HCT116 (cell line): ENCODE data around the gene NAB1. TPM values are rescaled to one million over a fixed set of nuclear protein-coding genes. Genes with fewer than 3 reads are reported as not detected.

Experiments used
- ATAC-seq: fragments of 200-7000 bp; cut with Tn5 transposase; 2 replicates; pipeline ENCODE4 v1.9.1; 2020; ENCODE audit warnings: mild to moderate bottlenecking, moderate library complexity
- BruUV-seq: library from RNA; stranded (reverse); fragments of 400-500 nt; replicated peaks from 2 replicates; lab custom pipeline; 2021; lab: Mats Ljungman, UMichigan
- CTCF ChIA-PET: fragments of 300-600 bp; sonication (Branson Sonifier 250); formaldehyde crosslinking; loops from one replicate; lab custom pipeline; 2021; ENCODE audit warnings: antibody characterized with exemption; lab: Charles Lee
- POLR2A ChIA-PET: fragments of 300-600, 350-600 bp; sonication (Branson Sonifier 250); formaldehyde crosslinking; loops from one replicate; lab custom pipeline; 2021; ENCODE audit warnings: antibody characterized with exemption; lab: Charles Lee
- RAD21 ChIA-PET, 2 experiments: fragments of 300-600 bp; sonication (Branson Sonifier 250); formaldehyde crosslinking; loops; one replicate each; lab custom pipeline; 2023; ENCODE audit warnings: low total read pairs in 2 of 2; ENCODE audit not compliant: uncharacterized antibody in 2 of 2, unreplicated experiment in 2 of 2, low non-redundant PET in 1 of 2; lab: Charles Lee
- DNase-seq: peaks from one replicate; pipeline ENCODE4 v3.0.0-alpha.2; 2010; ENCODE audit warnings: low read depth, low spot score
- H2AFZ ChIP-seq: fragments of 200-600 bp; shearing (Covaris generic), sonication (generic); 2 replicates; pipeline ENCODE4 v1.6.1; 2017; ENCODE audit warnings: low read depth, mixed run types, mixed read lengths, antibody characterized with exemption, low read length; ENCODE audit not compliant: poor library complexity, severe bottlenecking
- H3K27ac ChIP-seq: 2 replicates; pipeline ENCODE4 v1.5.1; 2012; ENCODE audit warnings: low read depth, low read length
- H3K27me3 ChIP-seq: fragments of 200-600 bp; sonication (generic); 2 replicates; pipeline ENCODE4 v1.6.1; 2016; ENCODE audit warnings: mixed run types, low read length, mixed read lengths; ENCODE audit not compliant: insufficient read depth
- H3K36me3 ChIP-seq, 2 experiments: fragments of 200-500 bp in 1 of 2; fragments of 200-600 bp in 1 of 2; sonication (Bioruptor generic) in 1 of 2; sonication (generic) in 1 of 2; 2 replicates each; pipeline versions ENCODE4 v1.5.1 to v1.6.1; 2014 to 2016; ENCODE audit warnings: low read length in 2 of 2, inconsistent platforms in 1 of 2, mixed read lengths in 1 of 2, mixed run types in 1 of 2; ENCODE audit not compliant: insufficient read depth in 2 of 2, control insufficient read depth in 1 of 2
- H3K4me1 ChIP-seq, 2 experiments: fragments of 200-600 bp in 1 of 2; sonication (generic) in 1 of 2; 2 replicates each; pipeline versions ENCODE4 v1.5.1 to v1.6.1; 2012 to 2017; ENCODE audit warnings: low read length in 2 of 2, inconsistent platforms in 1 of 2, mild to moderate bottlenecking in 1 of 2, mixed read lengths in 1 of 2, mixed run types in 1 of 2, moderate library complexity in 1 of 2; ENCODE audit not compliant: insufficient read depth in 2 of 2, control insufficient read depth in 1 of 2
- H3K4me2 ChIP-seq: fragments of 200-600 bp; sonication (generic); 2 replicates; pipeline ENCODE4 v1.6.1; 2017; ENCODE audit warnings: mixed run types, low read length, mixed read lengths
- H3K4me3 ChIP-seq, 2 experiments: fragments of 200-600 bp in 1 of 2; sonication (generic) in 1 of 2; replicated peaks in 1 of 2; 2 replicates each; pipeline ENCODE4 v1.5.1; 2011 to 2016; ENCODE audit warnings: low read length in 2 of 2, control low read depth in 1 of 2, low read depth in 1 of 2, mild to moderate bottlenecking in 1 of 2, mixed read lengths in 1 of 2, mixed run types in 1 of 2
- H3K79me2 ChIP-seq: fragments of 200-600 bp; sonication (generic); 2 replicates; pipeline ENCODE4 v1.6.1; 2017; ENCODE audit warnings: mild to moderate bottlenecking, mixed run types, low read length, moderate library complexity, mixed read lengths; ENCODE audit not compliant: insufficient read depth
- H3K9ac ChIP-seq: fragments of 200-600 bp; sonication (generic); 2 replicates; pipeline ENCODE4 v1.6.1; 2016; ENCODE audit warnings: low read length, mixed read lengths
- H3K9me2 ChIP-seq: fragments of 200-600 bp; sonication (generic), shearing (Covaris generic); 2 replicates; pipeline ENCODE4 v1.6.1; 2017; ENCODE audit warnings: mixed run types, mild to moderate bottlenecking, moderate library complexity; ENCODE audit not compliant: insufficient read depth
- H3K9me3 ChIP-seq, 2 experiments: fragments of 200-500 bp in 1 of 2; fragments of 200-600 bp in 1 of 2; sonication (Bioruptor generic) in 1 of 2; sonication (generic) in 1 of 2; 2 replicates each; pipeline ENCODE4 v1.6.1; 2014 to 2017; ENCODE audit warnings: low read length in 2 of 2, mixed read lengths in 2 of 2, inconsistent platforms in 1 of 2, low read depth in 1 of 2, mild to moderate bottlenecking in 1 of 2, mixed run types in 1 of 2, moderate library complexity in 1 of 2; ENCODE audit not compliant: control insufficient read depth in 1 of 2, insufficient read depth in 1 of 2
- H4K20me1 ChIP-seq: fragments of 200-600 bp; sonication (generic), shearing (Covaris generic); 2 replicates; pipeline ENCODE4 v1.6.1; 2017; ENCODE audit warnings: mixed run types, mild to moderate bottlenecking, moderate library complexity; ENCODE audit not compliant: insufficient read depth
- CBX3 ChIP-seq: IDR thresholded peaks from 2 replicates; pipeline ENCODE4 v1.6.1; 2012; ENCODE audit warnings: low read depth
- CEBPB ChIP-seq: IDR thresholded peaks from 2 replicates; pipeline ENCODE4 v1.6.1; 2012; ENCODE audit warnings: low read depth
- CTCF ChIP-seq, 3 experiments: fragments of 200-600 bp in 1 of 3; sonication (generic) in 1 of 3; IDR thresholded peaks in 2 of 3; conservative IDR thresholded peaks in 1 of 3; 2 replicates each; pipeline ENCODE4 v1.5.1; 2012 to 2017; ENCODE audit warnings: low read depth in 2 of 3, low read length in 2 of 3, antibody characterized with exemption in 1 of 3, borderline replicate concordance in 1 of 3, control low read depth in 1 of 3, mild to moderate bottlenecking in 1 of 3, mixed read lengths in 1 of 3, mixed run types in 1 of 3, moderate library complexity in 1 of 3; ENCODE audit not compliant: insufficient read depth in 1 of 3
- EGR1 ChIP-seq: IDR thresholded peaks from 2 replicates; pipeline ENCODE4 v1.6.1; 2012; ENCODE audit warnings: low read depth
- ELF1 ChIP-seq: IDR thresholded peaks from 2 replicates; pipeline ENCODE4 v1.6.1; 2012; ENCODE audit warnings: low read depth, borderline replicate concordance
- EZH2 ChIP-seq: fragments of 200-600 bp; sonication (generic); IDR thresholded peaks from 2 replicates; pipeline ENCODE4 v1.6.1; 2017; ENCODE audit warnings: antibody characterized with exemption, mixed run types
- EZH2phosphoT487 ChIP-seq: fragments of 200-600 bp; IDR thresholded peaks from 2 replicates; pipeline ENCODE4 v1.6.1; 2018; ENCODE audit warnings: antibody characterized with exemption, borderline replicate concordance
- FOSL1 ChIP-seq: IDR thresholded peaks from 2 replicates; pipeline ENCODE4 v1.6.1; 2012; ENCODE audit warnings: low read depth
- JUND ChIP-seq: IDR thresholded peaks from 2 replicates; pipeline ENCODE4 v1.6.1; 2012
- MAX ChIP-seq: IDR thresholded peaks from 2 replicates; pipeline ENCODE4 v1.6.1; 2012
- POLR2A ChIP-seq: IDR thresholded peaks from 2 replicates; pipeline ENCODE4 v1.7.0; 2011; ENCODE audit warnings: borderline replicate concordance; ENCODE audit not compliant: insufficient read depth, insufficient read length; ENCODE audit errors: extremely low read depth
- POLR2AphosphoS5 ChIP-seq: IDR thresholded peaks from 2 replicates; pipeline ENCODE4 v1.6.1; 2011; ENCODE audit warnings: mild to moderate bottlenecking, low read depth, low read length, moderate library complexity
- RAD21 ChIP-seq: IDR thresholded peaks from 2 replicates; pipeline ENCODE4 v1.6.1; 2012; ENCODE audit warnings: low read depth, mild to moderate bottlenecking
- REST ChIP-seq: IDR thresholded peaks from 2 replicates; pipeline ENCODE4 v1.6.1; 2012; ENCODE audit warnings: low read depth
- SIN3A ChIP-seq: IDR thresholded peaks from 2 replicates; pipeline ENCODE4 v1.6.1; 2012; ENCODE audit warnings: low read depth
- SP1 ChIP-seq: IDR thresholded peaks from 2 replicates; pipeline ENCODE4 v1.6.1; 2012; ENCODE audit warnings: low read depth
- SRF ChIP-seq: IDR thresholded peaks from 2 replicates; pipeline ENCODE4 v1.6.1; 2012; ENCODE audit warnings: low read depth
- TCF7L2 ChIP-seq: IDR thresholded peaks from 2 replicates; pipeline ENCODE4 v1.7.0; 2011; ENCODE audit warnings: borderline replicate concordance, inconsistent platforms; ENCODE audit not compliant: insufficient read depth, insufficient read length; ENCODE audit errors: extremely low read depth
- YY1 ChIP-seq: IDR thresholded peaks from 2 replicates; pipeline ENCODE4 v1.6.1; 2011; ENCODE audit warnings: low read length, low read depth, moderate library complexity, mild to moderate bottlenecking; ENCODE audit not compliant: insufficient replicate concordance; ENCODE audit errors: extremely low read depth
- ZFX ChIP-seq: fragments of 450-650 bp; IDR thresholded peaks from 2 replicates; pipeline ENCODE4 v1.6.1; 2017
- ZNF274 ChIP-seq: fragments of 200-500 bp; sonication (Bioruptor generic); IDR thresholded peaks from 2 replicates; pipeline ENCODE4 v1.6.1; 2014; ENCODE audit warnings: mild to moderate bottlenecking, low read depth, low read length, inconsistent platforms
- intact Hi-C: fragments of 100-400 bp; cut with micrococcal nuclease; formaldehyde crosslinking; loops from 2 replicates; pipeline ENCODE4 v1.10.0; 2022
- total RNA-seq: library from RNA; stranded (reverse); gene quantifications from one replicate; pipeline ENCODE4 v1.2.1, GENCODE V29; 2021; ENCODE audit not compliant: unreplicated experiment
- TF ChIP-seq, protein P1 (sequence below): IDR thresholded peaks from 2 replicates; pipeline ENCODE4 v1.6.1; 2012

The NAB1 gene
- total RNA-seq, 1 experiment from 2014 or later: 43.8 TPM

- ATAC-seq: peak; percentile 87
- POLR2A ChIA-PET: no interaction called here
- Histone ChIP-seq H3K9me3 (no peaks in the 10 kb centered on the region), H2AFZ (peak overlapping the region; percentile 75), H3K36me3 (no peaks in the 10 kb centered on the region), H3K27me3 (no peaks in the 10 kb centered on the region), H3K4me1 (peaks cover 12 to 65% of the 10 kb centered on the region in 2 experiments), H3K4me3 (peak overlapping the region in 1 of 2 experiments; percentile 38; a peak in 2 of 4 replicates), H3K9ac (peak overlapping the region; percentile 49), H3K27ac (peak overlapping the region; percentile 3; the same call in 1 of the 2 replicates), H3K4me2 (peak overlapping the region; percentile 69), H4K20me1 (no peaks in the 10 kb centered on the region), H3K9me2 (no peaks in the 10 kb centered on the region), H3K79me2 (no peaks in the 10 kb centered on the region)
- peak; percentile 66 for DNase-seq
- RAD21 ChIA-PET: no interaction called here
- intact Hi-C loops: no loop called here
- no TSS peak for BruUV-seq
- CTCF ChIA-PET: no interaction called here
- TF ChIP-seq FOSL1 (peak; percentile 82), ELF1 (no peak; the same call in 1 of the 2 replicates), TCF7L2 (no peak), MAX (peak; percentile 58; the same call in 1 of the 2 replicates), EZH2phosphoT487 (no peak), CEBPB (peak; percentile 63), ZFX (no peak), CTCF (IDR thresholded peaks at IDR 0.05 in 2 of 3, conservative IDR thresholded peaks at IDR 0.05 in 1 of 3; ENCODE audit: borderline replicate concordance in 1 of 3, insufficient read depth in 1 of 3, low read depth in 2 of 3, low read length in 2 of 3) (no peak), SP1 (peak; percentile 87), POLR2A (no peak), POLR2AphosphoS5 (peak; percentile 51), ZNF274 (no peak), SIN3A (no peak), JUND (peak; percentile 87), SRF (no peak), YY1 (peak; percentile 29), CBX3 (peak; percentile 92), RAD21 (peak; percentile 39), EZH2 (no peak), EGR1 (no peak), REST (no peak)
- TF ChIP-seq, protein P1, sequence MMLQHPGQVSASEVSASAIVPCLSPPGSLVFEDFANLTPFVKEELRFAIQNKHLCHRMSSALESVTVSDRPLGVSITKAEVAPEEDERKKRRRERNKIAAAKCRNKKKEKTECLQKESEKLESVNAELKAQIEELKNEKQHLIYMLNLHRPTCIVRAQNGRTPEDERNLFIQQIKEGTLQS: no peak
Measured at GRCh38 chr2:190718652-190719526, 70.0 kb downstream of the NAB1 start.
